NCI-H1092 (cell line): ENCODE measurements around the gene SCNN1G.
A peak's percentile ranks its signal among the peaks of the same experiment; 100 is the strongest.

ENCODE experiments used
- DNase-seq: peaks from one replicate; lab custom pipeline; 2025; lab: John Stamatoyannopoulos, UW

SCNN1G gene

DNA sequence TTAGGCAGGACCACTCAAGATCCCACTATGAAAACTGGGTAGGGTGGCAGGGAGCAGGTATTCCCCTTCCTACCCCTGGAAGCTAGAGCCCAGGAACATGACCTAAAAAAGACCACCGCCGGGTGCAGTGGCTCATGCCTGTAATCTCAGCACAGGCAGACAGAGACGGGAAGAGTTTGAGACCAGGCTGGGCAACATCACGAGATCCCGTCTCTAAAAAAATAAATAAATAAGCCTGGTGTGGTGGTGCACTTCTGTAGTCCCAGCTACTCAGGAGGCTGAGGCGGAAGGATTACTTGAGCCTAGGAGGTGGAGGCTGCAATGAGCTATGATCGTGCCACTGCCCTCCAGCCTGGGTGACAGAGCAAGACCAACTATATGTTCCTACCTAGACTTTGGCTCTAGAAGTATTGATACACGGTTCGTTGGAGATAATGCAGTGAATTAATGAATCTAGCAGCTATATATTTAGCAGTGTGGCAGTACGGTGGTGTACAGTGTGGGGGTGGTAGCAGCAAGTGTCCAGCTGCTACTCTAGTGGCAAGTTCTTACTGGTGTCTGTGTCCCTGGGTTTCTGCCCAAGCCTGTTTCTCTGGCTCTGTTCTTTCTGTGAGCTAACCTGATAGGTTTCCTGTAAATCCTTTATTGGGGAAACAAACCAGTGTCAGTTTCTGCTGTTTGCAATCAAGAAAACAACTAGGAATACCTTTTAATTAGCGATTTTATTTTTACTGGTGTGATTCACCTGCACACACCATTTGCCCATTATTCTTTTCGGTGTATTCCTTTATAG lies 30.0 kb upstream of the SCNN1G start:
- DNase-seq = no peak

DNA sequence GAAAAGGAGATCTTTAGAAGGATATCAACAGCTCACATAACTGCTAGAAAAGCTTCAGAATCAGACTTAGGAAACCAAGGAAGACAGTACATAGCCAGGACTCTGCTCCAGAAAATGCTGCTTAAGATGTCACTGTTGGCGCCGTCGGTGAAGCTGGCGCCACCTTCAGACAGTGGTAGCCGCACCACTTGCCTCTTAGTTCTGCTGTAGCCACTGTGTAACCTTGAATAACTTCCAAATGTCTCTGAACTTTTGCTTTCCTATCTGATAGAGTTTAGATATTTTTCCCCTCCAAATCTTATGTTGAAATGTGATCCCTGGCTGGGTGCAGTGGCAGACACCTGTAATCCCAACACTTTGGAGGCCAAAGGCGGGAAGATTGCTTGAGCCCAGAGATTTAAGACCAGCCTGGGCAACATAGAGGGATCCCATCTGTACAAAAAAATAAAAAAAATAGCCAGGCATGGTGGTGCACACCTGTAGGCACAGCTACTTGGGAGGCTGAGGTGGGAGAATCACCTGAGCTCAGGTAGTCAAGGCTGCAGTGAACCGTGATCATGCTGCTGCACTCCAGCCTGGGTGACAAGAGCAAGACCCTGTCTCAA lies 27.0 kb upstream of the SCNN1G start:
- no peak for DNase-seq

DNA sequence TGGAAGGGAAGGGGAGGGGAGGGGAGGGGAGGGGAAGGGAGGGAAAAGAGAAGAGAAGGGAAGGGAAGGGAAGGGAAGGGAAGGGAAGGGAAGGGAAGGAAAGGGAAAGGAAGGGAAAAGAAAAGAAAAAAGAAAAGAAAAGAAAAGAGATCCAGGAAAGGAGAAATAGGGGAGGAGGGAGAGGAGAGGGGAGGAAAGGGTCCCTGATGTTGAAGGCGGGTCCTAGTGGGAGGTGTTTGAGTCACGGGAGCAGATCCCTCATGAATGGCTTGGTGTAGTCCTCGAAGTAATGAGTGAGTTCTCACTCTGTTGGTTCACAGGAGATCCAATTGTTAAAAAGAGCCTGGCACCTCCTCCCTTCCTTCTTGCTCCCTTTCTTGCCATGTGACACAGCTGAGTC lies 26.4 kb upstream of the SCNN1G start:
- DNase-seq = no peak

DNA sequence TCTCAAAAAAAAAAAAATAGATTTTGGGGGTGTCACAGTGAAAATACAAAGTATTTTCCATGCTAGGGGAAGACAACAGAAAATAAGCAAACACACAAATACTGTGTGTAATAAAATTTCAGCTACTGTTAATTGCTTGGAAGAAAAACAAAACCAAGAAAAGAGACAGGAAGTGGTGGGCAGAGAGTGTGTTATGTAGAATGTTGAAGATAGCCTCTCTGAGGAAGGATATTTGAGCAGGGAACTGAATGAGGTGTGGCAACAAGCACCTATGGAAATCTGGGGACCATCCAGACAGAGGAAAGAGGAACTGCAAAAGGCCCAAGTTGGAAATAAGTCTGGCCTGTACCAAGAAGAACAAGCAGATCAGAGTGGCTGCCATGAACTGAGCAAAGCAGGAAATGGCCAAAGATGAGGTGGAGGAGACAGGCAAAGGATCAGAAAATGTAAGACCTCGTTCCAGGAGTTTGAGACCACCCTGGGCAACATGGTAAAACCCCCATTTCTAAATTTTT lies 25.5 kb upstream of the SCNN1G start:
- DNase-seq = no peak

DNA sequence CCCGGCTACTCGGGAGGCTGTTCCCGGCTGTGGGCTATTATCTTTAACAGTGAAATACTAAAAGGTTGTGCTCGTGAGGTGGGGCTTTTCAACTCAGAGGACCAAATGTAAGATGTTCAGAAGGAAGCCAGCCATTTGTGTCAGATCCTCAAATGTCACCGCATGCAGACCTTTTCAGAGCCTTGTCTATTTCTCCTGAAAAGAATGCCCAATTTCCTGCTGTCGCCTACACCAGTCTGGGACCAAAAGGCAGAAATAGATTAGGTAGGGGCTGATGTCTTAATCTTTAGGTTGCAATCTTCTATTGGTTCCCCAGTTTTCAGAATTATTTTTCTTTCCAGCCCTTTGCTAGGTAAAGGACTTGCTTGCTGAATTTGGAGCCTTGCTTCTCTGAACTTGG lies 24.4 kb upstream of the SCNN1G start:
- DNase-seq = no peak

DNA sequence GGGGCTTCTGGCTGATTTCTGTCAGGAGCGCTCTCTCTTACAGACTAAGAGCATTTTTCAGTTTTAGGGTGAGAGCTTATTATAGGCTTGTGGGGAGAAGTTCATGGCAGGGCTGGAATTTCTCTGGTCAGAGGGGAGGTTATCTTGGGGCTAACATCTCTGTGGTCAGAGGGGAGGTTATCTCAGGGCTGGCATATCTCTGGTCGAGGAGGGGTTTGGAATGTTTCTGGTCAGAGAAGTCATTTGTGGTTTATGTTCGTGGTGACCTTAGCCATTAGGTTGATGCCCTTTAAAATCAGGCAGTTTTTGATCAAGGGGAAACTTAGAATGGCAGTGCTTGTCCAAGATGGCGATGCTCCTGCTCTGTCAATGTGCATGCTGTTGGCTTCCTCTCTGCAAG lies 22.5 kb upstream of the SCNN1G start:
- no peak for DNase-seq

DNA sequence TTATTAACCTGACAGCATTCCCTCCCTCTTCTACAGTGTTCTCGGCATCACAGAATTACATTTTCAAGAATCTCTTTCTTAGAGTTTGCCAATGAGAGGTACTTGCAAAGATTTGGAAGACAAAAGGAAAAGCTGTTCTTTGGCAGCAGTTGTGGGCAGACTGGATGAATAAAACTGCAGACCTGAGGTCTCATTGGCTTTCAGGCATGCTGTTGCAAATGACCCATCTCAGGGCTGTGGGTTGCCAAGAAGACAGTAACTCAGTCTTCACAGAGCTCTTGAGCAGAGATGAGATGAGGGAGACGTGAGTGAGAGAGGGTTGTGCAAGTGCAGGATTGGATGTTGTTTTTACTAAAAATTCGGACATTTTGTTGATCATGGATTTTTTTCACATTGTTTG lies 22.0 kb upstream of the SCNN1G start:
- no peak for DNase-seq

DNA sequence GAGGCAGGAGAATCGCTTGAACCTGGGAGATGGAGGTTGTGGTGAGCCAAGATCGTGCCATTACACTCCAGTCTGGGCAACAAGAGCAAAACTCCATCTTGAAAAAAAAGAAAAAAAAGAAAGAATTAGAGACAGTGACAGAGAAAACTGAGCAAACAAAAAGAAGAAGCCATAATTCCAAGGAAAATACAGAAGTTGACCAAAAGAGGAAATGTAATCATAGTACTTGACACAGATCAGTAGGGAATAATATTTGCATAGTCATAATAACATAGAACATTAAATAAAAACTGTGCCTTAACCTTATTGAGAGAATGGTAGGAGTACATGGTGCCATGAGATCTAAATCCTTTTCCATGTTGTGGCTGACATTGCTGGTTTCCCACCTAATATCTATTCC lies 18.6 kb upstream of the SCNN1G start:
- no peak for DNase-seq

DNA sequence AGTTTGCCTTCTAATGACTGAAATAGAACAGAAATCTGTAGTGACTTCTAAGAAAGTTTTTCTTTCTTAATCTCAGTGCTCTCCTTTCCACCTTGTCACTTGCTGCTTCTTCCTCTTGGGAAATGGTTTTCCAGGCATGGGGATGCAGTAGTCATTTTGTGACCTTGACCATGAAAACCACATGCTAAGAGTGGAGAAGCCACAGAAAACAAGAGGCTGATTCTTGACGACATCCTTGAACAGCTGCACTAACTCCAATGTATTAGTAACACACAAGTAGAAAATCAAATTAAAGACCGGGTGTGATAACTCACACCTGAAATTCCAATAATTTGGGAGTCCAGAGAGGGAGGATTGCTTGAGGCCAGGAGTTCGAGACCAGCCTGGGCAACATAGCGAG lies 17.8 kb upstream of the SCNN1G start:
- no peak for DNase-seq

DNA sequence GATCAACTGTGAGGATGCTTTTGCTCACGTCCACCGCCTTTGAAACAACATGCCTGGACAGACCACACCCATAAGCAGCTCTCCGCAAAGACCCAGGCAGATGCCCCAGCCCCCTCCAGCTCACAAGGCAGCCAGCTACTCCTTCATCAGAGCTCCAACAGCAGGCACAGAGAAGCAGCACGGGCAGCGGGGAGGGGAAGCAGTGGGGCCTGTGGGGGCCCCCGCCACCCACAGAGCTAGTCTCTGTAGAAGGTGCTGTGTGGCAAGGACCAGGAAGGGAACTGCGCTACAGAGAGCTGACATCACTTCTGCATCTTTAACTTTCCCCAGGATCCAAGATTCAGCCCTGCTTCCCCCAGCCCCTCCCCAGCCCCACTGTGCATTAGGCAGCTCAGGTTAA lies 10.0 kb upstream of the SCNN1G start:
- no peak for DNase-seq

DNA sequence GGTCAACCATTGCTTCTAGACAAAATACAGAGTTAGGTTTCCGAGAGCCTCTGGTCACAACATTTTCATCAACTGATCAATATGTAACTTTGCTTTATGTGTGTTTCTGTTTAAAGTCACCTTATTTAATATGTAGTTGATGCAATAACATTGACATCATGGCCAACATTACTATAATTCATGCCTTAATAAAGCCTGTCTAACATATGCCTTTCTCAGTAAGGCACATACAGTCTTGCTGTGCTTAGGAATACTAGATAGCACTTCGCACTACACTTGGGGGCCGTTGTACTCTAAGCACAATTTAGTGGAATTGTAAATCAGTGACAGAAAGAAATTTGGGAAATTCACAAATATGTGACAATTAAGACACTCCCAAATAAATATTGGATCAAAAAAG lies 9.6 kb upstream of the SCNN1G start:
- no peak for DNase-seq

DNA sequence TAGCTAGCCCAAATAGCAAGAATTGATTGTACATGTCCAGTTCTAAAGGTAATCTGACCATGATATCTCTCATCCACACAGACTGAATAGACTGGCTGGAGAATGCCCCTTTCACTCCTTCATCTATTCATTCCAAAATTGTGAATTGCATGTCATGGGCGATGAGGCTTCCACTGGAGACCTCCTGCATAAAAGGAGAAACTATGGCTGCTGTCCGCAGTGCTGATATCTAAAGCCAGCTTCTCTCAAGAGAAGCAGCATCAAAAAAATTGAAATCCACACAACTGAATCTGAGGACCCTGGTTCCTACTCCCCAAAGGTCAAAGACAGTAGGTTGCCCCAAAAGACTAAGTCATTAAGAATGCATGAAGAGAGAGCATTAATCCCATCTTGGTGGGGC lies 7.9 kb upstream of the SCNN1G start:
- DNase-seq = no peak

DNA sequence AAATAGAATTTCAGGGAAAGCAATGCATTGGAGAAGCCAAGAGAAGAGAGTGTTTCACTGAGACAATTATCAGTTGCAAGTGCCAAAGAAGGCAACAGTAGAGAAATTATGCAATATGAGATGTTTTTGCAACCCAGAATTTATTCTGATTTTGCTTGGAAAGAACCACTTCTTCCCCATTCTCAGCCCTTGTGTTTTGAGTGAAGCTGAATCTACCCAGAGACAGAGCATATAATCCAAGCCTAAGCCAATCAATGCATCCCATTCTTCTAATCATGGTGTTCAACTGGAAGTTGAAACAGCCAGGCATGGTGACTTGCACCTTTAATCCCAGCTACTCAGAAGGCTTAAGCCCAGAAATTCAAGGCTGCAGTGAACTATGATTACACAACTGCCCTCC lies 6.9 kb upstream of the SCNN1G start:
- no peak for DNase-seq

DNA sequence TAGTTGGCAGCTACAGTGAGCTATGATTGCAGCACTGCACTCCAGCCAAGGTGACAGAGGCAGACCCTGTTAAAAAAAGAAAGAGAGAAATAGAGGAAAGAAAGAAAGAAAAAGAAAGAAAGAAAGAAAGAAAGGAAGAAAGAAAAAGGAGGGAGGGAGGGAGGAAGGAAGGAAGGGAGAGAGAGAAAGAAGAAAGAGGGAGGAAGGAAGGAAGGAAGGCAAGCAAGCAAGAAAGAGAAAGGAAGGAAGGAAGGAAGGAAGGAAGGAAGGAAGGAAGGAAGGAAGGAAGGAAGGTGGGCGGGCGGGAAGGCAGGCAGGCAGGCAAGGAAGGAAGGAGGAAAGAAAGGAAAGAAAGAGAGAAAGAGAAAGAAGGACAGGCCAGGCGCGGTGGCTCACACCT lies 1.0 kb upstream of the SCNN1G start:
- DNase-seq = no peak

DNA sequence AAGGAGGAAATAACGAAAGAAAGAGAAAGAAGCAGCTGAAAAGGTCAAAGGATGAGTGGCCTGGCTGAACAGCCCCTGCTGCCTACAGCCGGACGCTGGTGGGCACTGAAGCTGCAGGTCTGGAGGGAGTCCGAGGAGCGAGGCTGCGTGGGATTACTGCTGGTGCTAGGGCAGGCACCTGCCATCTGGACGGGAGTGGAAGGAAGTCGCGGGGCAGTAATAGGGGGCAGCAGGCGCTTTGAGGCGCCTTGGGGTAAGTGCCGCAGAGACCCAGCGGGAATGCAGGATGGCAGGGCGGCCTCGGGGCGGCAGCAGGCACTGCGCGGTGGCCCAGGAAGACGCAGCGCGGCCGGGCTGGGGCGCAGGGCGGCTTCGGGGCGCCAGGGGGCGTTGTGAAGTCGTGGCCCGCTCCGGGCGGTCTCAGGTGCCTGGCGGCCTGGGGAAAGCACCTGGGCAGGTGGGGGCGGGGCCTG lies 303 bp upstream of the SCNN1G start:
- peak; percentile 65 for DNase-seq

DNA sequence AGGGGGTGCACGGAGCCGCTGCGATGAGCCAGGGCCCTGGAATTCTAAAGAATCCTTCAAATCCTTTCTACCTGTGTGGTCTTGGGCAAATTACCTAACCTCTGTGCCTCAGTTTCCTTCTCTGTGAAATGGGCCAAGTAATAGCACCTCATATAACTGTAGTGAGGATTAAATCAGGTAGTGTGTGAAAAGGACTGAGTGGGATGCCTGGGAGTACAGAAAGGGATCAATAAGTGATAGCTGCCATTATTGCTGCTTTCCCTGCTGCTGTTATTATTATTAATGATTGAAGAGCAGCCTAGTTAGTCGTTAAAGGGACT lies 958 bp downstream of the SCNN1G start:
- DNase-seq = no peak

DNA sequence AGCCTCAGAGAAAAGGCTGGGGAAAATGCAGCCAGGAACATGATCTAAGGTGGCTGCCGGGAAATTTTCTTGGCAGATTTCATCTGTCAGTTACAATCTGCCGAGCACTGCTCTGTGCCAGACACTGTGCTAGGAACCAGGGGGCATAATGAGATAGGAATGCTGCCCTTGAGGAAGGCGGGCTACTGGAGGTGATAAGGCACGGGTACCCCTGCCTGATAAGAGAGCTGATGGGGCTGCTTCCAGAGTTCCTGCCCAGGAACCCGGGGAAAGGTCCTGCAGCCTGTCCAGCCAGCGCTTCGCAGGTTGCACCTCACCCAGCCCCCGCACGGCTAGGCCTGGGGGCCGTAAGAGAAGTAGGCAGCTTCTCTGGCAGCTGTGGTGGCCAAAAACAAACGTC lies 3.1 kb downstream of the SCNN1G start:
- DNase-seq = no peak

DNA sequence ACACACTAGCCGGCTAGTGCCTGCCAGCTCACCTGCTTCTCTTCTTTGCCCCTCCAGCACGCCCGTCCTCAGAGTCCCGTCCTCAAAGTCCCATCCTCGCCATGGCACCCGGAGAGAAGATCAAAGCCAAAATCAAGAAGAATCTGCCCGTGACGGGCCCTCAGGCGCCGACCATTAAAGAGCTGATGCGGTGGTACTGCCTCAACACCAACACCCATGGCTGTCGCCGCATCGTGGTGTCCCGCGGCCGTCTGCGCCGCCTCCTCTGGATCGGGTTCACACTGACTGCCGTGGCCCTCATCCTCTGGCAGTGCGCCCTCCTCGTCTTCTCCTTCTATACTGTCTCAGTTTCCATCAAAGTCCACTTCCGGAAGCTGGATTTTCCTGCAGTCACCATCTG lies 3.6 kb downstream of the SCNN1G start:
- no peak for DNase-seq

DNA sequence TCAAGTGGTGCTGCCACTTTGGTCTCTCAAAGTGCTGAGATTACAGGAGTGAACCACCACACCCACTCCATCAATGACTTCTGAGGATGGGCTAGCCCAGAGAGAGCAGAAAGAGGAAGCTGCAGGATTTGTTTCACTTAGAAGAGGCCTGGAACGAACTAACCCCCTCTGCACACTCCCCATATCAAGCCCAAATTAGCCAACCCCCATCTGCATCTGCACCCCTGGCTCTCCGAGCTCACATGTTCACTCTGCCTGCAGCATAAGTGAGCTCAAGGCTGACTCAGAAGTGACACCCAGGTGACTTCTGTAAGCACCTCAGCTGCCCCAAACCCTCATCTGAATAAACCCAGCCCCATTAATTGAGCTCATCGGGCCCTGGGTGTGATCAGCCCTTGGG lies 4.8 kb downstream of the SCNN1G start:
- DNase-seq = no peak

DNA sequence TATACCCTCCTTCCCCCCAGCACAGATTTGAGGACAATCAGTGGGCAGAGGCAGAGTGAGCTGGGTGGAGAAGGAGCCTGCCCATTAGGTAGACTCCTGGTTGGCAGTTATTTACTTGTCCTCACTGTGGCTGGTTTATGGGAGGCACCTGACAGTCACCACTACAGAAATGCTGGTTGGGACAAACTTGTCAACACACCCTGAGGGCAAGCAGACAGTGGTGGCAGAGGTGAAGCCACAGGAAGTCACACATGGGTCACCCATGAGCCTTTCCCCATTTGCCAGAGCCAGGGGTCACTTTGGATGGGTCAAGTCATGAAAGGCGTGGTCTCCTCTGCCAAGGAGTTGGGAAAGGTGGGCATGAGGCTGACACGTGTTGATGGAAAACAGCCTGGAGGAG lies 6.4 kb downstream of the SCNN1G start:
- no peak for DNase-seq

DNA sequence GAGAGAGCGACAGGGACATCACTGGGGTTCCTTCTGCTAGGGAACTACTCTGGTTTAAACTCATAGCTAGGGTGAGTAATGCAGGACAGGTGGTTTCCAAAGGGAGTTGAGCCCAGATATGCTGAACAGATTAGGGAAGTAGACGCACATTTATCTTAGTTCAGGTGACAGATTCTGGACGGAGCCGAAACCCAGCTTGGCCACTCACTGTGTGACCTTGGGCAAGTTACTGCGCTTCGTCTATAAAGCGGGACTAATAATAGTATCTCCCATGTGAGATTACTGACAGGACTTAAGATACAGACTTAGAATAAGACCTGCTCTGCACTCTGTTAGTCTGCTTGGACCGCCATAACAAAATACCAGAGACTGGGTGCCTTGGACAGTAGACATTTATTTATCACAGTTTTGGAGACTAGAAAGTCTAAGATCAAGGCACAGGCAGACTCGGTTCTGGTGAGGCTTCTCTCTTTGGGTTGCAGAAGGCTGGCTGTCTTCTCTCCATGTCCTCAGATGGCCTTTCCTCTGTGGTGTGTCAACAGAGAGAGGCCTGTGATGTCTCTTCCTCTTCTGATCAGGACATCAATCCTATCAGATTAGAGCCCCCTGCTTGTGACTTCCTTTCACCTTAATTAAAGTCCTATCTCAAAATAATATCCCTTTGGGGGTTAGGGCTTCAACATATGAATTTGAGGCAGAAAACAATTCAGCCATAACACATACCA lies 12.1 kb downstream of the SCNN1G start:
- DNase-seq = no peak

DNA sequence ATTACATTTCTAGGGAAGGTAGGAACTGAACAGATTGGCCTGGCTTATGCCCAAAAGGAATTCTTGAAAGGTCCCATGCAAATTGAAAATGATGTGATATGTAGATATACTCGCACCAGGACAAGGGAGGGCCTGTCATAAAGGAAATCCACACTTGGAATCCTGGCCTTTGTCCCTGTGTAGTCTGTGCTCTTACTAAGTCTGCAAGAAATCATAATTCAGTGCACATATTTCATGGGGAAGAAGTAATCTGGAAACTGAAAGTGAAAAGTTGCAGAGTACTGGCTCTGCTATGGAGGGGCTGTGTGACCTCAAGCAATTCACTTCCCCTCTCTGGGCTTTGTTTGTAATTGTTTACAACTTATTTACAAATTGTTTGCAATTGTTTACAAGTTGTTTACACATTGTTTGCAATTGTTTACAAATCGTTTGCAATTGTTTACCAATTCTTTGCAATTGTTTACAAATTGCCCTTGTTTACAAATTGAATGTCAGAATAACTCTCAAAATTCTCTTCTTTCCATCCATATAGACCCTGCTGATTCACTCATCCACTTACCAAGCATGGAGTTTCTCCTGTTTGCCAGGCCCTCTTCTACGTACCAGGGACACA lies 12.9 kb downstream of the SCNN1G start:
- DNase-seq = no peak

DNA sequence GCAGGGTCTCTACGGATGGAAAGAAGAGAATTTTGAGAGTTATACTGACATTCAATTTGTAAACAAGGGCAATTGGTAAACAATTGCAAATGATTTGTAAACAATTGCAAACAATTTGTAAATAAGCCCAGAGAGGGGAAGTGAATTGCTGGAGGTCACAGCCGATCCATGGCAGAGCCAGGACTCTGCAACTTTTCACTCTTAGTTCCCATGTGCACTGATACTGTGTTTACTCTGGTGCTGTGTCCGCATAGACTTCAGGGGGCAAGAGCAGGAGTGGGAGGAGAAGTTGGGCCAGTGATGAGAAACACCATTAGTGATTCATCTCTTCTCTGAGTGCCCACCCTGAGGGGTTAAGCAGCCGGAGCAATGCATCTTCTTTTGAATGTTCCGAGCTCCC lies 14.0 kb downstream of the SCNN1G start:
- DNase-seq = no peak
